ENCODE measurements around the gene KIF16B. TPM values are rescaled to one million over a fixed set of nuclear protein-coding genes. Genes with fewer than 3 reads are reported as not detected.

Gene KIF16B
- total RNA-seq, 1 donor from 2014 or later, result 7.0 TPM

- H4K20me1 ChIP-seq (ENCODE audit: insufficient read depth, low read length), result no peaks in the 10 kb centered on the region
- H3K4me3 Mint-ChIP-seq (ENCODE audit: unreplicated experiment), result no peak overlapping the region
- H3K9ac ChIP-seq (ENCODE audit: low read length), result no peak overlapping the region
- H3K27ac ChIP-seq (ENCODE audit: low read depth, low read length), result no peak overlapping the region
- no peak overlapping the region for H3K4me2 ChIP-seq (ENCODE audit: low read length)
- H3K27me3 Mint-ChIP-seq (ENCODE audit: low read depth, unreplicated experiment), result no peaks in the 10 kb centered on the region
- H3K9me3 ChIP-seq (ENCODE audit: insufficient read depth, low read depth, low read length), result no peaks in the 10 kb centered on the region
- H3K4me1 Mint-ChIP-seq (ENCODE audit: low read depth, unreplicated experiment), result peaks cover 3% of the 10 kb centered on the region
- H3K36me3 Mint-ChIP-seq (ENCODE audit: low read depth, unreplicated experiment), result no peaks in the 10 kb centered on the region
- FAIRE-seq (no peak), DNase-seq (ENCODE audit: low read depth) (no peak)
- no peak for TF ChIP-seq CTCF (IDR thresholded peaks at IDR 0.05; ENCODE audit: insufficient read depth, low read depth, low read length)
- TF ChIP-seq EZH2 (IDR thresholded peaks at IDR 0.05; ENCODE audit: insufficient read depth, low read length), result no peak
- H3K9me3 Mint-ChIP-seq (ENCODE audit: unreplicated experiment), result peaks cover 3% of the 10 kb centered on the region
- no peaks in the 10 kb centered on the region for H3K79me2 ChIP-seq (ENCODE audit: insufficient read depth, low read length)
- H3K27me3 ChIP-seq (ENCODE audit: insufficient read depth, low read length), result no peaks in the 10 kb centered on the region
- no peak overlapping the region for H3K27ac Mint-ChIP-seq (ENCODE audit: unreplicated experiment)
- no peaks in the 10 kb centered on the region for H3K4me1 ChIP-seq (ENCODE audit: insufficient read depth, low read length)
- no peak overlapping the region for H3K4me3 ChIP-seq (ENCODE audit: insufficient read depth, low read depth, low read length)
- no peak overlapping the region for H2AFZ ChIP-seq (ENCODE audit: low read depth, low read length)
- no peaks in the 10 kb centered on the region for H3K36me3 ChIP-seq (ENCODE audit: insufficient read depth, low read length)
Observed at GRCh38 chr20:16621435-16622141, 48.3 kb upstream of the KIF16B start.

- Mint-ChIP-seq H3K27ac (ENCODE audit: unreplicated experiment) (no peak overlapping the region), H3K4me1 (ENCODE audit: low read depth, unreplicated experiment) (no peaks in the 10 kb centered on the region)
- H4K20me1 ChIP-seq (ENCODE audit: insufficient read depth, low read length), result no peaks in the 10 kb centered on the region
Observed at GRCh38 chr20:16620961-16621360, 47.7 kb upstream of the KIF16B start.

More at GRCh38 chr20:16620961-16621360, 47.7 kb upstream of the KIF16B start:
- Histone ChIP-seq H3K9me3 (ENCODE audit: insufficient read depth, low read depth, low read length) (no peaks in the 10 kb centered on the region), H3K4me1 (ENCODE audit: insufficient read depth, low read length) (no peaks in the 10 kb centered on the region), H3K36me3 (ENCODE audit: insufficient read depth, low read length) (no peaks in the 10 kb centered on the region), H3K4me3 (ENCODE audit: insufficient read depth, low read depth, low read length) (no peak overlapping the region), H3K9ac (ENCODE audit: low read length) (no peak overlapping the region), H3K4me2 (ENCODE audit: low read length) (no peak overlapping the region), H2AFZ (ENCODE audit: low read depth, low read length) (no peak overlapping the region), H3K27me3 (ENCODE audit: insufficient read depth, low read length) (no peaks in the 10 kb centered on the region), H3K79me2 (ENCODE audit: insufficient read depth, low read length) (no peaks in the 10 kb centered on the region), H3K27ac (ENCODE audit: low read depth, low read length) (no peak overlapping the region)
- peaks cover 3% of the 10 kb centered on the region for H3K9me3 Mint-ChIP-seq (ENCODE audit: unreplicated experiment)
- no peak overlapping the region for H3K4me3 Mint-ChIP-seq (ENCODE audit: unreplicated experiment)
- TF ChIP-seq EZH2 (IDR thresholded peaks at IDR 0.05; ENCODE audit: insufficient read depth, low read length) (no peak), CTCF (IDR thresholded peaks at IDR 0.05; ENCODE audit: insufficient read depth, low read depth, low read length) (no peak)
- FAIRE-seq (no peak), DNase-seq (ENCODE audit: low read depth) (no peak)
- no peaks in the 10 kb centered on the region for H3K36me3 Mint-ChIP-seq (ENCODE audit: low read depth, unreplicated experiment)
- H3K27me3 Mint-ChIP-seq (ENCODE audit: low read depth, unreplicated experiment), result no peaks in the 10 kb centered on the region

Measured in astrocyte (in vitro differentiated cells and primary cell).